ENCODE measurements around the gene HPRT1.

The HPRT1 gene

GRCh38 chrX:134544513-134545151, 84.7 kb downstream of the HPRT1 start:
- no peak for DNase-seq

- no peak for DNase-seq
These were observed 85.5 kb downstream of the HPRT1 start for GRCh38 chrX:134545510-134545909.

DNA sequence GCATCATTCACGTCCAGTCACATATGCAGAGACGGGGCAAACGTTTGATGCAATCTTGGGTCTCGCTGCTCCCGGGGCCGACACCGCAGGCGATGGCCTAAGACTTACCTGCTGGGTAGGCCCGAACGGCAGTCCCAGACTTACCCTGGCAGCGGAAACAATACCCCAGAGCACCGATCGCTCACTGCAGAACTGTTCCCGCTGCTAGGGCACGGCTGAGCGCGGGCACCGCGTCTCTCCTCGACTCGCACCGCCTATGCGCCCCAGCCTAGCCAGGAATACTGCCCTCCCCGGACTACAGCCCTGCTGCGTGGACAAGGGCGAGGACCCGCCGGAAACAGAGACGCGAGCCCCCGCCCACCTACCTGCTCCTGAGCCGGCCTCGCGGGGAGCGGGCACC, 86.2 kb downstream of the HPRT1 start:
- no peak for DNase-seq

- DNase-seq, result no peak
These were observed 87.2 kb downstream of the HPRT1 start for GRCh38 chrX:134547047-134547679.

DNA sequence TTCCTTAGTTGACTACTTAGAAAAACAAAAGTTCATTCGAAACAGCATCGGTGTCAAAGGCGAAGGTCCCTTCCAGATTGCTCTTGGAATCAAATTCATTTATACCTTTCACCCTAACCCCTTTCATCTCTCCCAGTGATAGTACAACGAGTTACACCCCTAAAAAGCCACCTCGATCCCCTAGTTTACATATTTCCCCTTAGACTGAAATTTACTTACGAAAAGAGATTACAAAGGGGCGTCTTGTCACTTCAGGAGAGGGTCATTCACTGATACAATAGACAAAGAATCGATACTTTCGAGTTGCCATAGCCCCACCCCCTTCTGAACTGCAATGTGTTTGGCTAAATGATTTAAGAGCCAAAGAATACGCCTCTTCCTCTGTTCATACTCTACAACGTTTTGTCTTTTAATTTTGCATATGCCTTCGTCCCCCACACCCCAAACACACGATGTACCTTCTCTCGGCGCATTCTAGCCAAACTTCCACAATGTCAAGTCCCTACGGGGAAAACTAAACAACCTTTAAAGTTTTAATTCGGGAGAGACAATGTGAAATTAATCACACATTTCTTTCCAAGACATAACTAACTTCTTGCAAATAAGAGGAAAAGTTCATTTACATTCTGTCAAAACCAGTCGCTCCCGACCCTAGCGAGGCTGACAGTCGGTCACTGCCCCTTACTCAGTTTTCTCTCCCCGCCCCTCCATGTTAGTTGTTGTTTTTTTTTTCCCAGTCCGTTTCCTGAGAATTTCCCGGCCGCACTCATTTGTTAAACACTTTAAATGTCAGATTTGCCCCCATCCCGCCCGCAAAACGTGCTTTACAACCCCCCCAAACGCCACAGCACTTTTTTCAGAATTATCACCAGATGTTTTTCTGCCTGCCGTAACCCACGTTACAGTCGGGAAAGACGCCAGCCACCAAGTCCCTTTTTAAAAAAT, 88.6 kb downstream of the HPRT1 start:
- no peak for DNase-seq

All from activated CD8-positive, alpha-beta memory T cell treated with anti-CD3 and anti-CD28 coated beads, Interleukin-2, amount 50 U/mL, for 48 hours (primary cell).